NCI-H524 treated with DMSO at 0.1 percent for 48 hours (cell line): Measurements from ENCODE around the gene AQP6.

Source experiments
- DNase-seq: peaks from one replicate; lab custom pipeline; 2025; lab: John Stamatoyannopoulos, UW

AQP6 gene

GRCh38 chr12:49990273-49990672, 17.5 kb downstream of the AQP6 start:
- no peak for DNase-seq

- DNase-seq = no peak
Measured at GRCh38 chr12:49998453-49998852, 25.7 kb downstream of the AQP6 start.

GRCh38 chr12:50003595-50003994, 30.8 kb downstream of the AQP6 start:
- no peak for DNase-seq

GRCh38 chr12:50004696-50005095, 31.9 kb downstream of the AQP6 start:
- no peak for DNase-seq

- DNase-seq = no peak
Measured at GRCh38 chr12:50005175-50005574, 32.4 kb downstream of the AQP6 start.

GRCh38 chr12:50006280-50006679, 33.5 kb downstream of the AQP6 start:
- DNase-seq = peak; percentile 34

- DNase-seq = peak; percentile 93
Measured at GRCh38 chr12:50006754-50007442, 34.2 kb downstream of the AQP6 start.

- no peak for DNase-seq
Measured at GRCh38 chr12:50013361-50014147, 40.8 kb downstream of the AQP6 start.

GRCh38 chr12:50014342-50014741, 41.6 kb downstream of the AQP6 start:
- no peak for DNase-seq

GRCh38 chr12:50016501-50017475, 44.0 kb downstream of the AQP6 start:
- DNase-seq = peak; percentile 11

- DNase-seq = no peak
Measured at GRCh38 chr12:50017641-50018040, 44.9 kb downstream of the AQP6 start.

GRCh38 chr12:50018154-50018553, 45.4 kb downstream of the AQP6 start:
- no peak for DNase-seq

- no peak for DNase-seq
Measured at GRCh38 chr12:50018968-50019367, 46.2 kb downstream of the AQP6 start.

GRCh38 chr12:50019524-50019923, 46.8 kb downstream of the AQP6 start:
- DNase-seq = no peak

- no peak for DNase-seq
Measured at GRCh38 chr12:50021031-50021430, 48.3 kb downstream of the AQP6 start.

- no peak for DNase-seq
Measured at GRCh38 chr12:50022903-50023302, 50.2 kb downstream of the AQP6 start.

GRCh38 chr12:50024227-50024626, 51.5 kb downstream of the AQP6 start:
- no peak for DNase-seq

GRCh38 chr12:50024805-50025186, 52.0 kb downstream of the AQP6 start:
- DNase-seq = no peak

GRCh38 chr12:50025187-50026059, 52.7 kb downstream of the AQP6 start, which contains the start of gene RACGAP1:
RACGAP1 (minus strand) TSS chr12:50025494; CDS start chr12:50016715, 8,779 bp downstream.
- peak; percentile 91 for DNase-seq

- no peak for DNase-seq
Measured at GRCh38 chr12:50026691-50027090, 53.9 kb downstream of the AQP6 start.
